HEK293 (cell line): Measurements from ENCODE around the gene RPS6KB2.
A peak's percentile ranks its signal among the peaks of the same experiment; 100 is the strongest.

Experiments used
- CTCF ChIA-PET: fragments of 350-600 bp; formaldehyde crosslinking; extraction: SDS; loops from one replicate; lab custom pipeline; 2021; ENCODE audit warnings: antibody characterized with exemption; lab: Yijun Ruan, JAX
- POLR2A ChIA-PET: fragments of 300-600 bp; formaldehyde crosslinking; extraction: SDS; loops from one replicate; lab custom pipeline; 2020; ENCODE audit warnings: antibody characterized with exemption, inconsistent platforms; lab: Yijun Ruan, JAX
- H3K27ac ChIP-seq: fragments of 200-500 bp; sonication (Bioruptor generic); 2 replicates; pipeline ENCODE4 v1.5.1; 2014; ENCODE audit warnings: low read depth, low read length, control low read depth, inconsistent platforms; ENCODE audit errors: extremely low read depth
- H3K36me3 ChIP-seq, 2 experiments: fragments of 200-500 bp in 1 of 2; sonication (Bioruptor generic) in 1 of 2; 1 replicate in 1 of 2; 2 replicates in 1 of 2; pipeline ENCODE4 v1.5.1; 2014 to 2017; ENCODE audit warnings: inconsistent platforms in 2 of 2, low read length in 2 of 2; ENCODE audit not compliant: control insufficient read depth in 2 of 2, insufficient read depth in 1 of 2
- H3K4me1 ChIP-seq: fragments of 200-500 bp; sonication (Bioruptor generic); 2 replicates; pipeline ENCODE4 v1.5.1; 2014; ENCODE audit warnings: mild to moderate bottlenecking, low read length, inconsistent platforms; ENCODE audit not compliant: control insufficient read depth, insufficient read depth
- H3K4me3 ChIP-seq: 2 replicates; pipeline ENCODE4 v1.5.1; 2011; ENCODE audit warnings: low read depth, mild to moderate bottlenecking, control low read depth, low read length, moderate library complexity
- H3K9me3 ChIP-seq: fragments of 200-500 bp; sonication (Bioruptor generic); 2 replicates; pipeline ENCODE4 v1.5.1; 2014; ENCODE audit warnings: low read depth, low read length, inconsistent platforms; ENCODE audit not compliant: control insufficient read depth, insufficient read depth
- ATF2 ChIP-seq: fragments of 450-650 bp; formaldehyde crosslinking; IDR thresholded peaks from 2 replicates; pipeline ENCODE4 v1.5.1; 2016; ENCODE audit warnings: missing biosample characterization, missing genetic modification characterization, low read depth
- EGR2 ChIP-seq: fragments of 450-650 bp; formaldehyde crosslinking; IDR thresholded peaks from 2 replicates; pipeline ENCODE4 v1.5.1; 2016; ENCODE audit warnings: low read depth, missing biosample characterization, missing genetic modification characterization
- GLIS2 ChIP-seq: fragments of 450-650 bp; formaldehyde crosslinking; IDR thresholded peaks from 2 replicates; pipeline ENCODE4 v1.5.1; 2016; ENCODE audit warnings: missing biosample characterization, missing genetic modification characterization
- HOXD13 ChIP-seq: sonication (generic); formaldehyde crosslinking; IDR thresholded peaks from 2 replicates; pipeline ENCODE4 v1.8.0; 2022; ENCODE audit warnings: missing genetic modification reagents, borderline replicate concordance
- KLF10 ChIP-seq: fragments of 450-650 bp; IDR thresholded peaks from 2 replicates; pipeline ENCODE4 v1.5.1; 2018; ENCODE audit warnings: missing biosample characterization, mild to moderate bottlenecking, missing genetic modification characterization
- KLF8 ChIP-seq: fragments of 450-650 bp; formaldehyde crosslinking; IDR thresholded peaks from 2 replicates; pipeline ENCODE4 v1.5.1; 2016; ENCODE audit warnings: missing biosample characterization, missing genetic modification characterization
- PRDM1 ChIP-seq: fragments of 450-650 bp; formaldehyde crosslinking; IDR thresholded peaks from 2 replicates; pipeline ENCODE4; 2016; ENCODE audit warnings: missing biosample characterization, missing genetic modification characterization
- SALL2 ChIP-seq: fragments of 450-650 bp; formaldehyde crosslinking; IDR thresholded peaks from 2 replicates; pipeline ENCODE4 v1.5.0; 2017; ENCODE audit warnings: missing biosample characterization, mild to moderate bottlenecking, missing genetic modification characterization, borderline replicate concordance
- SCRT2 ChIP-seq: fragments of 450-650 bp; formaldehyde crosslinking; IDR thresholded peaks from 2 replicates; pipeline ENCODE4 v1.5.1; 2016; ENCODE audit warnings: missing biosample characterization, missing genetic modification characterization
- ZBTB20 ChIP-seq: fragments of 450-650 bp; formaldehyde crosslinking; IDR thresholded peaks from 2 replicates; pipeline ENCODE4 v1.5.1; 2016; ENCODE audit warnings: missing biosample characterization, missing genetic modification characterization
- ZEB2 ChIP-seq: fragments of 450-650 bp; formaldehyde crosslinking; IDR thresholded peaks from 2 replicates; pipeline ENCODE4 v1.5.1; 2016; ENCODE audit warnings: missing biosample characterization, missing genetic modification characterization
- ZIC2 ChIP-seq: fragments of 450-650 bp; formaldehyde crosslinking; IDR thresholded peaks from 2 replicates; pipeline ENCODE4 v1.5.1; 2016; ENCODE audit warnings: missing biosample characterization, missing genetic modification characterization
- ZNF184 ChIP-seq: fragments of 450-650 bp; IDR thresholded peaks from 2 replicates; pipeline ENCODE4 v1.5.1; 2018; ENCODE audit warnings: missing biosample characterization, mild to moderate bottlenecking, missing genetic modification characterization
- ZNF223 ChIP-seq: fragments of 450-650 bp; formaldehyde crosslinking; IDR thresholded peaks from 2 replicates; pipeline ENCODE4 v1.5.1; 2016; ENCODE audit warnings: missing biosample characterization, missing genetic modification characterization
- ZNF274 ChIP-seq, 2 experiments: fragments of 200-500 bp in 1 of 2; fragments of 450-650 bp in 1 of 2; sonication (Bioruptor generic) in 1 of 2; formaldehyde crosslinking in 1 of 2; IDR thresholded peaks; 2 replicates each; pipeline versions ENCODE4 v1.5.1 to v1.6.1; 2014 to 2016; ENCODE audit warnings: borderline replicate concordance in 1 of 2, inconsistent platforms in 1 of 2, low read length in 1 of 2, missing biosample characterization in 1 of 2, missing genetic modification characterization in 1 of 2
- ZNF341 ChIP-seq: fragments of 450-650 bp; formaldehyde crosslinking; IDR thresholded peaks from 2 replicates; pipeline ENCODE4; 2016; ENCODE audit warnings: low read depth, missing biosample characterization, missing genetic modification characterization
- ZNF707 ChIP-seq: fragments of 450-650 bp; formaldehyde crosslinking; IDR thresholded peaks from 2 replicates; pipeline ENCODE4 v1.5.1; 2016; ENCODE audit warnings: missing biosample characterization, missing genetic modification characterization
- ZSCAN18 ChIP-seq: fragments of 450-650 bp; formaldehyde crosslinking; IDR thresholded peaks from 2 replicates; pipeline ENCODE4 v1.5.1; 2016; ENCODE audit warnings: missing biosample characterization, missing genetic modification characterization
- TF ChIP-seq, protein P1 (sequence below): fragments of 450-650 bp; formaldehyde crosslinking; IDR thresholded peaks from 2 replicates; pipeline ENCODE4 v1.5.1; 2017; ENCODE audit warnings: missing biosample characterization, missing genetic modification characterization
- TF ChIP-seq, protein P2 (sequence below): fragments of 450-650 bp; formaldehyde crosslinking; IDR thresholded peaks from 2 replicates; pipeline ENCODE4 v1.5.1; 2017; ENCODE audit warnings: missing biosample characterization, missing genetic modification characterization
- TF ChIP-seq, protein P3 (sequence below): fragments of 450-650 bp; formaldehyde crosslinking; IDR thresholded peaks from 2 replicates; pipeline ENCODE4 v1.5.0; 2017; ENCODE audit warnings: missing biosample characterization, missing genetic modification characterization, borderline replicate concordance
- TF ChIP-seq, protein P4 (sequence below): fragments of 450-650 bp; formaldehyde crosslinking; IDR thresholded peaks from 2 replicates; pipeline ENCODE4 v1.5.1; 2016; ENCODE audit warnings: missing biosample characterization, missing genetic modification characterization
- TF ChIP-seq, protein P5 (sequence below): fragments of 450-650 bp; formaldehyde crosslinking; IDR thresholded peaks from 2 replicates; pipeline ENCODE4 v1.5.1; 2017; ENCODE audit warnings: missing biosample characterization, missing genetic modification characterization

RPS6KB2 gene

DNA sequence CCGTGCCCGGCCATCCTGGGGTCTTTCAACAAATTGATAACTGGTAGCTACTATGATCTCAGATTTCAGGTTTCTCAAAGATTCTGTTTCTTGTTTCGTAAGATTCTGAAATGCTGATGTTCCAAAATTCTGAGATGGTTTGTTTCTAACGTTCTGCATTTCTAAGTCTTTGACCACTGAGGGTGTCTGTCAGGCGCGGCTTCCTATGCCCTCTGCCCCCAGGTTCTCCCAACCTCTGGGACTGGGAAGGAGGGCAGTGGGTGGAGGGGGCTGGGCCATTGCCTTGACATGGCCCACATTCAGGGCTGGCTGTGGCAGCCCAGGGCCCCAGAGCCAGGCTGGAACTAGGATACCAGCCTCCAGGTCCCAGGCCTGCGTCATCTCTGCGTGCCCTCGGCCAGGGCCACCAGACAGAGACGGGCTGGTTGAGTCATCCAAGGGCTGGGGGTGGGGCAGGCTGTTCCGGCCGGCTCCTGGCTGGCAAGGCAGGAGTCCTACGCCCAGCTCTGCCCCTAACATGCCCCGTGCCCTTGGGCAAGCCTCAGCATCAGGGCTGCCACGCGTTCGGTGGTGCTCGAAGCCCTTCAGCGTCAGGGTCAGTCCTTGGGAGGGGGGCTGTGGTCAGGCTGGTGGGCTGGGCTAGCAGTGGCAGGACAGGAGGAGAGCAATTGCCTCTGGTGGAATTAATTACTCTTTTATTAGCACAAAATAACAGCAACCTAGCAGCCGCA, 35.6 kb downstream of the RPS6KB2 start:
- ChIA-PET CTCF (no interaction called here), POLR2A (interaction anchor here (0.7 kb wide), 1 partner anchor 1238 kb away, joined by 3 read pairs; no protein-coding TSS in a partner anchor)
- H3K36me3 ChIP-seq: no peaks in the 10 kb centered on the region
- H3K9me3 ChIP-seq: no peaks in the 10 kb centered on the region
- H3K4me3 ChIP-seq: peak overlapping the region; percentile 36
- no peaks in the 10 kb centered on the region; the same call in 1 of the 2 replicates for H3K4me1 ChIP-seq
- no peak overlapping the region for H3K27ac ChIP-seq
- peak; percentile 42; the same call in 1 of the 2 replicates for TF ChIP-seq ZNF341 (tag by site-specific recombination)
- TF ChIP-seq HOXD13 (CRISPR knock-in tag): no peak
- TF ChIP-seq ZBTB20: peak; percentile 51
- TF ChIP-seq ZNF184: no peak
- TF ChIP-seq, protein P1, sequence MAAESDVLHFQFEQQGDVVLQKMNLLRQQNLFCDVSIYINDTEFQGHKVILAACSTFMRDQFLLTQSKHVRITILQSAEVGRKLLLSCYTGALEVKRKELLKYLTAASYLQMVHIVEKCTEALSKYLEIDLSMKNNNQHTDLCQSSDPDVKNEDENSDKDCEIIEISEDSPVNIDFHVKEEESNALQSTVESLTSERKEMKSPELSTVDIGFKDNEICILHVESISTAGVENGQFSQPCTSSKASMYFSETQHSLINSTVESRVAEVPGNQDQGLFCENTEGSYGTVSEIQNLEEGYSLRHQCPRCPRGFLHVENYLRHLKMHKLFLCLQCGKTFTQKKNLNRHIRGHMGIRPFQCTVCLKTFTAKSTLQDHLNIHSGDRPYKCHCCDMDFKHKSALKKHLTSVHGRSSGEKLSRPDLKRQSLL (tag by site-specific recombination): no peak
- 0 out of 2 replicates have a peak, but pooled peaks have one; percentile 21 for TF ChIP-seq GLIS2 (tag by site-specific recombination)
- TF ChIP-seq, protein P2, sequence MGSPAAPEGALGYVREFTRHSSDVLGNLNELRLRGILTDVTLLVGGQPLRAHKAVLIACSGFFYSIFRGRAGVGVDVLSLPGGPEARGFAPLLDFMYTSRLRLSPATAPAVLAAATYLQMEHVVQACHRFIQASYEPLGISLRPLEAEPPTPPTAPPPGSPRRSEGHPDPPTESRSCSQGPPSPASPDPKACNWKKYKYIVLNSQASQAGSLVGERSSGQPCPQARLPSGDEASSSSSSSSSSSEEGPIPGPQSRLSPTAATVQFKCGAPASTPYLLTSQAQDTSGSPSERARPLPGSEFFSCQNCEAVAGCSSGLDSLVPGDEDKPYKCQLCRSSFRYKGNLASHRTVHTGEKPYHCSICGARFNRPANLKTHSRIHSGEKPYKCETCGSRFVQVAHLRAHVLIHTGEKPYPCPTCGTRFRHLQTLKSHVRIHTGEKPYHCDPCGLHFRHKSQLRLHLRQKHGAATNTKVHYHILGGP (tag by site-specific recombination): no peak
- TF ChIP-seq, protein P3, sequence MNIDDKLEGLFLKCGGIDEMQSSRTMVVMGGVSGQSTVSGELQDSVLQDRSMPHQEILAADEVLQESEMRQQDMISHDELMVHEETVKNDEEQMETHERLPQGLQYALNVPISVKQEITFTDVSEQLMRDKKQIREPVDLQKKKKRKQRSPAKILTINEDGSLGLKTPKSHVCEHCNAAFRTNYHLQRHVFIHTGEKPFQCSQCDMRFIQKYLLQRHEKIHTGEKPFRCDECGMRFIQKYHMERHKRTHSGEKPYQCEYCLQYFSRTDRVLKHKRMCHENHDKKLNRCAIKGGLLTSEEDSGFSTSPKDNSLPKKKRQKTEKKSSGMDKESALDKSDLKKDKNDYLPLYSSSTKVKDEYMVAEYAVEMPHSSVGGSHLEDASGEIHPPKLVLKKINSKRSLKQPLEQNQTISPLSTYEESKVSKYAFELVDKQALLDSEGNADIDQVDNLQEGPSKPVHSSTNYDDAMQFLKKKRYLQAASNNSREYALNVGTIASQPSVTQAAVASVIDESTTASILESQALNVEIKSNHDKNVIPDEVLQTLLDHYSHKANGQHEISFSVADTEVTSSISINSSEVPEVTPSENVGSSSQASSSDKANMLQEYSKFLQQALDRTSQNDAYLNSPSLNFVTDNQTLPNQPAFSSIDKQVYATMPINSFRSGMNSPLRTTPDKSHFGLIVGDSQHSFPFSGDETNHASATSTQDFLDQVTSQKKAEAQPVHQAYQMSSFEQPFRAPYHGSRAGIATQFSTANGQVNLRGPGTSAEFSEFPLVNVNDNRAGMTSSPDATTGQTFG: no peak
- 0 out of 2 replicates have a peak, but pooled peaks have one; percentile 29 for TF ChIP-seq EGR2 (tag by site-specific recombination)
- TF ChIP-seq, protein P4, sequence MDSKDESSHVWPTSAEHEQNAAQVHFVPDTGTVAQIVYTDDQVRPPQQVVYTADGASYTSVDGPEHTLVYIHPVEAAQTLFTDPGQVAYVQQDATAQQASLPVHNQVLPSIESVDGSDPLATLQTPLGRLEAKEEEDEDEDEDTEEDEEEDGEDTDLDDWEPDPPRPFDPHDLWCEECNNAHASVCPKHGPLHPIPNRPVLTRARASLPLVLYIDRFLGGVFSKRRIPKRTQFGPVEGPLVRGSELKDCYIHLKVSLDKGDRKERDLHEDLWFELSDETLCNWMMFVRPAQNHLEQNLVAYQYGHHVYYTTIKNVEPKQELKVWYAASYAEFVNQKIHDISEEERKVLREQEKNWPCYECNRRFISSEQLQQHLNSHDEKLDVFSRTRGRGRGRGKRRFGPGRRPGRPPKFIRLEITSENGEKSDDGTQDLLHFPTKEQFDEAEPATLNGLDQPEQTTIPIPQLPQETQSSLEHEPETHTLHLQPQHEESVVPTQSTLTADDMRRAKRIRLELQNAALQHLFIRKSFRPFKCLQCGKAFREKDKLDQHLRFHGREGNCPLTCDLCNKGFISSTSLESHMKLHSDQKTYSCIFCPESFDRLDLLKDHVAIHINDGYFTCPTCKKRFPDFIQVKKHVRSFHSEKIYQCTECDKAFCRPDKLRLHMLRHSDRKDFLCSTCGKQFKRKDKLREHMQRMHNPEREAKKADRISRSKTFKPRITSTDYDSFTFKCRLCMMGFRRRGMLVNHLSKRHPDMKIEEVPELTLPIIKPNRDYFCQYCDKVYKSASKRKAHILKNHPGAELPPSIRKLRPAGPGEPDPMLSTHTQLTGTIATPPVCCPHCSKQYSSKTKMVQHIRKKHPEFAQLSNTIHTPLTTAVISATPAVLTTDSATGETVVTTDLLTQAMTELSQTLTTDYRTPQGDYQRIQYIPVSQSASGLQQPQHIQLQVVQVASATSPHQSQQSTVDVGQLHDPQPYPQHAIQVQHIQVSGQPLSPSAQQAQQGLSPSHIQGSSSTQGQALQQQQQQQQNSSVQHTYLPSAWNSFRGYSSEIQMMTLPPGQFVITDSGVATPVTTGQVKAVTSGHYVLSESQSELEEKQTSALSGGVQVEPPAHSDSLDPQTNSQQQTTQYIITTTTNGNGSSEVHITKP (tag by site-specific recombination): no peak
- TF ChIP-seq ZNF274 (IDR thresholded peaks at IDR 0.05; ENCODE audit: low read length): no peak
- TF ChIP-seq ZNF274 (tag by site-specific recombination; IDR thresholded peaks at IDR 0.05; ENCODE audit: borderline replicate concordance): no peak
- TF ChIP-seq, protein P5, sequence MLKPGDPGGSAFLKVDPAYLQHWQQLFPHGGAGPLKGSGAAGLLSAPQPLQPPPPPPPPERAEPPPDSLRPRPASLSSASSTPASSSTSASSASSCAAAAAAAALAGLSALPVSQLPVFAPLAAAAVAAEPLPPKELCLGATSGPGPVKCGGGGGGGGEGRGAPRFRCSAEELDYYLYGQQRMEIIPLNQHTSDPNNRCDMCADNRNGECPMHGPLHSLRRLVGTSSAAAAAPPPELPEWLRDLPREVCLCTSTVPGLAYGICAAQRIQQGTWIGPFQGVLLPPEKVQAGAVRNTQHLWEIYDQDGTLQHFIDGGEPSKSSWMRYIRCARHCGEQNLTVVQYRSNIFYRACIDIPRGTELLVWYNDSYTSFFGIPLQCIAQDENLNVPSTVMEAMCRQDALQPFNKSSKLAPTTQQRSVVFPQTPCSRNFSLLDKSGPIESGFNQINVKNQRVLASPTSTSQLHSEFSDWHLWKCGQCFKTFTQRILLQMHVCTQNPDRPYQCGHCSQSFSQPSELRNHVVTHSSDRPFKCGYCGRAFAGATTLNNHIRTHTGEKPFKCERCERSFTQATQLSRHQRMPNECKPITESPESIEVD (tag by site-specific recombination): no peak
- no peak for TF ChIP-seq ZNF707 (tag by site-specific recombination)
- TF ChIP-seq KLF10 (tag by site-specific recombination): no peak
- TF ChIP-seq SCRT2 (tag by site-specific recombination): no peak
- no peak for TF ChIP-seq ZIC2 (tag by site-specific recombination)
- TF ChIP-seq KLF8 (tag by site-specific recombination): 0 out of 2 replicates have a peak, but pooled peaks have one; percentile 13
- no peak for TF ChIP-seq ZNF223
- no peak for TF ChIP-seq ATF2 (tag by site-specific recombination)
- no peak for TF ChIP-seq SALL2 (tag by site-specific recombination)
- no peak for TF ChIP-seq PRDM1 (tag by site-specific recombination)
- no peak for TF ChIP-seq ZEB2 (tag by site-specific recombination)
- no peak for TF ChIP-seq ZSCAN18 (tag by site-specific recombination)
